ENCODE results near the gene TEDC1.

DNA sequence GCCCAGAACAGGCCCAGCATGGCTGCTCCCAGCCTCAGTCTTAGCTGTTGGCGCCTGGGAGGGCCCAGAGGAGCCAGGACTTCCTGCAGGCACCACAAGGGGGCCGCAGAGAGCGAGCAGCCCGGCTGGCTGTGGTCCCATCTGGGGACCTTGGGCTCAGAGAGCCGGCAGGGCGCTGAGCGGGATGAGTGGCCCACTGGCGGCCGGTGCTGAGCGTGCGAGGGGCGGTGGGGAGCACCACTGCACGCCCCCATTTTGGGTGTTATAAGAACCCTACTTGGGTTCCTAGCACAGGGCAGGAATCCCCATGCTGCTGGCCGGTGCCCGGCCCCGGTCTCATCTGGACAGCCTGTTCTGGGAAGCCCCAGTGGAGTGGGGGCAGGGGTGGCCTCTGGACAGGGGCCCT lies 42.3 kb upstream of the TEDC1 start:
- no peak for TF ChIP-seq POLR2A (IDR thresholded peaks at IDR 0.05)
- TF ChIP-seq, protein P1, sequence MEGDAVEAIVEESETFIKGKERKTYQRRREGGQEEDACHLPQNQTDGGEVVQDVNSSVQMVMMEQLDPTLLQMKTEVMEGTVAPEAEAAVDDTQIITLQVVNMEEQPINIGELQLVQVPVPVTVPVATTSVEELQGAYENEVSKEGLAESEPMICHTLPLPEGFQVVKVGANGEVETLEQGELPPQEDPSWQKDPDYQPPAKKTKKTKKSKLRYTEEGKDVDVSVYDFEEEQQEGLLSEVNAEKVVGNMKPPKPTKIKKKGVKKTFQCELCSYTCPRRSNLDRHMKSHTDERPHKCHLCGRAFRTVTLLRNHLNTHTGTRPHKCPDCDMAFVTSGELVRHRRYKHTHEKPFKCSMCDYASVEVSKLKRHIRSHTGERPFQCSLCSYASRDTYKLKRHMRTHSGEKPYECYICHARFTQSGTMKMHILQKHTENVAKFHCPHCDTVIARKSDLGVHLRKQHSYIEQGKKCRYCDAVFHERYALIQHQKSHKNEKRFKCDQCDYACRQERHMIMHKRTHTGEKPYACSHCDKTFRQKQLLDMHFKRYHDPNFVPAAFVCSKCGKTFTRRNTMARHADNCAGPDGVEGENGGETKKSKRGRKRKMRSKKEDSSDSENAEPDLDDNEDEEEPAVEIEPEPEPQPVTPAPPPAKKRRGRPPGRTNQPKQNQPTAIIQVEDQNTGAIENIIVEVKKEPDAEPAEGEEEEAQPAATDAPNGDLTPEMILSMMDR (IDR thresholded peaks at IDR 0.05), result peak; percentile 63 to 80 (median 69)

All from testis (tissue), 2 donors.